H1 (cell line): Measurements from ENCODE around the gene PAF1. TPM values are rescaled to one million over a fixed set of nuclear protein-coding genes. Genes with fewer than 3 reads are reported as not detected.

Source experiments
- CTCF ChIA-PET: fragments of 300-600 bp; sonication (Branson Sonifier 250); formaldehyde crosslinking; loops from one replicate; lab custom pipeline; 2021; ENCODE audit not compliant: partially characterized antibody; lab: Charles Lee
- POLR2A ChIA-PET: fragments of 300-600 bp; sonication (Branson Sonifier 250); formaldehyde crosslinking; loops from one replicate; lab custom pipeline; 2021; ENCODE audit warnings: inconsistent platforms; ENCODE audit not compliant: partially characterized antibody; lab: Charles Lee
- DNase-seq, 2 experiments: peaks; one replicate each; pipeline versions ENCODE4 v3.0.0 to v3.0.0-alpha.2; 2010 to 2022; ENCODE audit warnings: low spot score in 2 of 2, low read depth in 1 of 2, mixed read lengths in 1 of 2
- FAIRE-seq: peaks from 2 replicates; lab custom pipeline; 2011; peaks lifted over from hg19 to GRCh38; lab: Jason Lieb, UNC
- H2AFZ ChIP-seq: 2 replicates; pipeline ENCODE4 v1.8.1; 2012; ENCODE audit warnings: low read length, inconsistent platforms
- H2AK5ac ChIP-seq: 2 replicates; pipeline ENCODE4 v1.6.1; 2013; ENCODE audit warnings: low read depth, low read length
- H2BK120ac ChIP-seq: replicated peaks from 2 replicates; pipeline ENCODE3; 2013; ENCODE audit warnings: low read depth, low read length, inconsistent platforms
- H2BK12ac ChIP-seq: 2 replicates; pipeline ENCODE4 v1.6.1; 2013; ENCODE audit warnings: low read depth, low read length
- H2BK15ac ChIP-seq: 2 replicates; pipeline ENCODE4 v1.6.1; 2013; ENCODE audit warnings: low read length
- H2BK20ac ChIP-seq: 2 replicates; pipeline ENCODE4 v1.6.1; 2013; ENCODE audit warnings: low read length
- H2BK5ac ChIP-seq: 2 replicates; pipeline ENCODE4 v1.6.1; 2013; ENCODE audit warnings: low read depth, low read length
- H3K14ac ChIP-seq: 2 replicates; pipeline ENCODE4 v1.6.1; 2013; ENCODE audit warnings: inconsistent platforms; ENCODE audit not compliant: insufficient read length
- H3K18ac ChIP-seq: 2 replicates; pipeline ENCODE4 v1.6.1; 2013; ENCODE audit warnings: low read length; ENCODE audit errors: extremely low read depth
- H3K23ac ChIP-seq: 2 replicates; pipeline ENCODE4 v1.6.1; 2013; ENCODE audit warnings: inconsistent platforms; ENCODE audit not compliant: insufficient read length
- H3K23me2 ChIP-seq: 2 replicates; pipeline ENCODE4 v1.6.1; 2013; ENCODE audit warnings: low read depth, low read length
- H3K27ac ChIP-seq: 2 replicates; pipeline ENCODE4 v1.6.1; 2011; ENCODE audit warnings: low read depth, low read length, inconsistent platforms
- H3K27me3 ChIP-seq, 4 experiments: replicated peaks in 1 of 4; 1 replicate in 1 of 4; 2 replicates in 3 of 4; pipeline versions ENCODE4 v1.6.1 to v1.8.1; 2011 to 2013; ENCODE audit warnings: low read length in 3 of 4, mild to moderate bottlenecking in 3 of 4, inconsistent platforms in 2 of 4, mixed read lengths in 2 of 4, moderate library complexity in 1 of 4; ENCODE audit not compliant: control insufficient read depth in 3 of 4, insufficient read depth in 3 of 4; ENCODE audit errors: extremely low read depth in 1 of 4
- H3K36me3 ChIP-seq, 4 experiments: 2 replicates each; pipeline versions ENCODE4 v1.6.1 to v1.8.1; 2011 to 2013; ENCODE audit warnings: mild to moderate bottlenecking in 4 of 4, low read length in 3 of 4, moderate library complexity in 2 of 4, control low read depth in 1 of 4, inconsistent platforms in 1 of 4; ENCODE audit not compliant: insufficient read depth in 4 of 4, control insufficient read depth in 2 of 4
- H3K4ac ChIP-seq: replicated peaks from 2 replicates; pipeline ENCODE3; 2013; ENCODE audit warnings: low read length, low read depth, mixed read lengths, inconsistent platforms; ENCODE audit not compliant: insufficient read length
- H3K4me1 ChIP-seq, 4 experiments: replicated peaks in 1 of 4; 1 replicate in 1 of 4; 2 replicates in 3 of 4; pipeline versions ENCODE4 v1.6.1 to v1.8.1; 2011 to 2013; ENCODE audit warnings: low read length in 3 of 4, inconsistent platforms in 2 of 4, mixed read lengths in 1 of 4; ENCODE audit not compliant: insufficient read depth in 4 of 4, control insufficient read depth in 3 of 4
- H3K4me2 ChIP-seq, 2 experiments: 2 replicates each; pipeline versions ENCODE4 v1.6.1 to v1.8.1; 2011 to 2013; ENCODE audit warnings: low read depth in 2 of 2, low read length in 2 of 2, control low read depth in 1 of 2, inconsistent platforms in 1 of 2, mild to moderate bottlenecking in 1 of 2; ENCODE audit not compliant: insufficient read depth in 1 of 2
- H3K4me3 ChIP-seq, 4 experiments: fragments of 200-600, 300-600 bp in 1 of 4; sonication (generic), shearing (Covaris generic), sonication (Bioruptor Twin) in 1 of 4; 2 replicates each; pipeline versions ENCODE4 v1.5.1 to v1.8.1; 2011 to 2016; ENCODE audit warnings: low read length in 4 of 4, low read depth in 3 of 4, control low read depth in 2 of 4, inconsistent platforms in 2 of 4, mild to moderate bottlenecking in 2 of 4, mixed read lengths in 1 of 4, moderate library complexity in 1 of 4; ENCODE audit not compliant: insufficient read depth in 2 of 4; ENCODE audit errors: extremely low read depth in 1 of 4
- H3K56ac ChIP-seq: replicated peaks from 2 replicates; pipeline ENCODE3; 2013; ENCODE audit warnings: low read depth, mild to moderate bottlenecking, mixed read lengths, low read length, inconsistent platforms; ENCODE audit not compliant: insufficient read length
- H3K79me1 ChIP-seq: 2 replicates; pipeline ENCODE4 v1.6.1; 2013; ENCODE audit warnings: low read depth, low read length, control low read depth
- H3K79me2 ChIP-seq, 2 experiments: 2 replicates each; pipeline versions ENCODE4 v1.6.1 to v1.8.1; 2012 to 2013; ENCODE audit warnings: low read length in 2 of 2, mild to moderate bottlenecking in 2 of 2, inconsistent platforms in 1 of 2; ENCODE audit not compliant: insufficient read depth in 2 of 2, control insufficient read depth in 1 of 2
- H3K9ac ChIP-seq, 4 experiments: replicated peaks in 1 of 4; 1 replicate in 1 of 4; 2 replicates in 3 of 4; pipeline versions ENCODE4 v1.6.1 to v1.8.1; 2011 to 2013; ENCODE audit warnings: low read depth in 3 of 4, low read length in 3 of 4, control low read depth in 2 of 4, mild to moderate bottlenecking in 2 of 4, moderate library complexity in 2 of 4, inconsistent platforms in 1 of 4; ENCODE audit errors: extremely low read depth in 1 of 4
- H3K9me3 ChIP-seq, 2 experiments: 2 replicates each; pipeline versions ENCODE4 v1.6.1 to v1.8.1; 2012 to 2013; ENCODE audit warnings: mild to moderate bottlenecking in 2 of 2, moderate library complexity in 2 of 2, control low read depth in 1 of 2, inconsistent platforms in 1 of 2, low read depth in 1 of 2, low read length in 1 of 2, mixed read lengths in 1 of 2; ENCODE audit not compliant: insufficient read depth in 2 of 2
- H4K20me1 ChIP-seq, 2 experiments: replicated peaks in 1 of 2; 2 replicates each; pipeline versions ENCODE3 to v1.8.1; 2011 to 2013; ENCODE audit warnings: inconsistent platforms in 2 of 2, low read length in 2 of 2, mild to moderate bottlenecking in 1 of 2; ENCODE audit not compliant: insufficient read depth in 2 of 2, control insufficient read depth in 1 of 2
- H4K5ac ChIP-seq: 2 replicates; pipeline ENCODE4 v1.6.1; 2013; ENCODE audit warnings: low read length, low read depth, mixed read lengths, inconsistent platforms; ENCODE audit not compliant: insufficient read length
- H4K8ac ChIP-seq: 2 replicates; pipeline ENCODE4 v1.8.0; 2013; ENCODE audit warnings: mild to moderate bottlenecking, moderate library complexity, low read length, inconsistent platforms; ENCODE audit not compliant: insufficient read depth; ENCODE audit errors: extremely low read depth
- H4K91ac ChIP-seq: replicated peaks from 2 replicates; pipeline ENCODE3; 2013; ENCODE audit warnings: low read length, mixed read lengths, inconsistent platforms; ENCODE audit not compliant: insufficient read length
- JUN ChIP-seq: IDR thresholded peaks from 2 replicates; pipeline ENCODE4 v1.6.1; 2011; ENCODE audit warnings: low read depth, mild to moderate bottlenecking, improper control_type of control experiment, low read length
- USF2 ChIP-seq: IDR thresholded peaks from 2 replicates; pipeline ENCODE4 v1.6.1; 2011; ENCODE audit warnings: low read length, improper control_type of control experiment
- WGBS, 2 experiments: shearing (Covaris generic) in 1 of 2; methylation state at CpG; one replicate each; pipeline versions ENCODE4 v1.1.6 to v1.1.7; 2013 to 2015; ENCODE audit warnings: low lambda C conversion rate in 2 of 2, mixed read lengths in 2 of 2, inconsistent platforms in 1 of 2, low coverage in 1 of 2, missing lambda C conversion rate in 1 of 2; ENCODE audit not compliant: insufficient replicate concordance in 2 of 2, insufficient coverage in 1 of 2, insufficient read length in 1 of 2; ENCODE audit errors: extremely low coverage in 1 of 2, missing lambda C conversion rate in 1 of 2; 5-methylcytosine and 5-hydroxymethylcytosine counted together
- polyA plus RNA-seq, 7 experiments: library from polyadenylated mRNA; depleted of rRNA in 3 of 7; stranded (reverse) in 5 of 7; unstranded in 2 of 7; fragments of >200 nt in 5 of 7; fragments of 200-250 nt in 2 of 7; gene quantifications; 1 replicate in 5 of 7; 2 replicates in 1 of 7; 4 replicates in 1 of 7; pipeline versions ENCODE4 v1.2.1 to v1.2.3, GENCODE V29; 2011 to 2013; ENCODE audit warnings: missing spikeins in 2 of 7, mixed read lengths in 2 of 7
- total RNA-seq: library from RNA; stranded (reverse); fragmentation: NEBNext Ultra II Directional; extraction: Animal tissue kit (Norgen Biotek cat#: 25700); gene quantifications from 2 replicates; pipeline ENCODE4 v1.2.1, GENCODE V29; 2021

The PAF1 gene
- total and polyA plus RNA-seq, 2 of the 8 experiments (the other 6 are each of a cell fraction or from before 2014, with no cell fraction given) = 31.4 to 58.6 TPM

GRCh38 chr19:39434123-39435076 is 43.5 kb upstream of the PAF1 start:
- Histone ChIP-seq H4K8ac (no peak overlapping the region), H2AK5ac (no peak overlapping the region), H2AFZ (no peak overlapping the region), H3K9ac (peak overlapping the region in 3 of 4 experiments; percentile 8 to 97 (median 96); a peak in 4 of 7 replicates), H2BK15ac (no peak overlapping the region), H3K4me3 (peak overlapping the region; percentile 97 to 99 (median 98)), H3K27ac (peak overlapping the region; percentile 36), H2BK120ac (no peak overlapping the region), H2BK12ac (no peak overlapping the region), H3K14ac (no peak overlapping the region), H3K27me3 (no peaks in the 10 kb centered on the region; a peak in 1 of 7 replicates), H3K4me2 (peak overlapping the region; percentile 69 to 82), H3K79me2 (peaks cover 7 to 20% of the 10 kb centered on the region in 2 experiments; a peak in 3 of 4 replicates), H4K20me1 (peaks cover 2 to 18% of the 10 kb centered on the region in 2 experiments), H3K36me3 (peaks cover 20 to 30% (median 23%) of the 10 kb centered on the region in 4 experiments), H3K23me2 (peaks cover 8% of the 10 kb centered on the region), H3K18ac (no peak overlapping the region), H2BK20ac (no peak overlapping the region), H3K9me3 (no peaks in the 10 kb centered on the region), H3K4ac (no peak overlapping the region), H3K23ac (no peak overlapping the region), H4K5ac (no peak overlapping the region), H4K91ac (no peak overlapping the region), H3K79me1 (peaks cover 8% of the 10 kb centered on the region), H2BK5ac (no peak overlapping the region), H3K4me1 (peaks cover 0 to 11% (median 2%) of the 10 kb centered on the region in 4 experiments; a peak in 6 of 7 replicates), H3K56ac (no peak overlapping the region)
- ChIA-PET CTCF (interaction anchor here (0.6 to 1.6 kb wide), 11 partner anchors 10 to 73 kb away, joined by 3 to 11 read pairs (median 5); partner anchors contain the start of genes PLEKHG2 and SUPT5H), POLR2A (interaction anchor here (0.5 to 47.8 kb wide), 27 partner anchors 11 to 1102 kb away, joined by 3 to 1154 read pairs (median 7); partner anchors contain the start of genes DLL3, MED29, NCCRP1 and PAF1)
- 79% methylated on average over 10 of the region's 10 CpGs; no CpG with 5 or more reads in 1 of the 2 experiments for WGBS, 2 experiments
- FAIRE-seq = no peak
- no peak for DNase-seq
- TF ChIP-seq USF2 (0 out of 2 replicates have a peak, but pooled peaks have one; percentile 8), JUN (no peak)
